Panc1 (cell line): ENCODE data around the gene COL23A1.

ENCODE experiments used
- POLR2AphosphoS5 ChIP-seq: IDR thresholded peaks from 2 replicates; pipeline ENCODE4 v1.6.1; 2012; ENCODE audit warnings: mild to moderate bottlenecking, low read depth, low read length, moderate library complexity
- SIN3A ChIP-seq: IDR thresholded peaks from 2 replicates; pipeline ENCODE4 v1.6.1; 2012; ENCODE audit warnings: low read depth, mild to moderate bottlenecking, low read length, moderate library complexity, borderline replicate concordance; ENCODE audit not compliant: insufficient read depth
- TCF7L2 ChIP-seq: IDR thresholded peaks from 2 replicates; pipeline ENCODE4 v1.6.1; 2011; ENCODE audit warnings: mild to moderate bottlenecking, low read depth, low read length, inconsistent platforms
- TF ChIP-seq, protein P1 (sequence below): fragments of 450-650 bp; IDR thresholded peaks from 2 replicates; pipeline ENCODE4 v1.5.1; 2017; ENCODE audit warnings: mild to moderate bottlenecking
- TF ChIP-seq, protein P2 (sequence below), 2 experiments: IDR thresholded peaks; 2 replicates each; pipeline ENCODE4 v1.6.1; 2011 to 2012; ENCODE audit warnings: low read depth in 2 of 2, control low read depth in 1 of 2, low read length in 1 of 2, mild to moderate bottlenecking in 1 of 2, moderate library complexity in 1 of 2; ENCODE audit not compliant: insufficient read depth in 1 of 2

DNA sequence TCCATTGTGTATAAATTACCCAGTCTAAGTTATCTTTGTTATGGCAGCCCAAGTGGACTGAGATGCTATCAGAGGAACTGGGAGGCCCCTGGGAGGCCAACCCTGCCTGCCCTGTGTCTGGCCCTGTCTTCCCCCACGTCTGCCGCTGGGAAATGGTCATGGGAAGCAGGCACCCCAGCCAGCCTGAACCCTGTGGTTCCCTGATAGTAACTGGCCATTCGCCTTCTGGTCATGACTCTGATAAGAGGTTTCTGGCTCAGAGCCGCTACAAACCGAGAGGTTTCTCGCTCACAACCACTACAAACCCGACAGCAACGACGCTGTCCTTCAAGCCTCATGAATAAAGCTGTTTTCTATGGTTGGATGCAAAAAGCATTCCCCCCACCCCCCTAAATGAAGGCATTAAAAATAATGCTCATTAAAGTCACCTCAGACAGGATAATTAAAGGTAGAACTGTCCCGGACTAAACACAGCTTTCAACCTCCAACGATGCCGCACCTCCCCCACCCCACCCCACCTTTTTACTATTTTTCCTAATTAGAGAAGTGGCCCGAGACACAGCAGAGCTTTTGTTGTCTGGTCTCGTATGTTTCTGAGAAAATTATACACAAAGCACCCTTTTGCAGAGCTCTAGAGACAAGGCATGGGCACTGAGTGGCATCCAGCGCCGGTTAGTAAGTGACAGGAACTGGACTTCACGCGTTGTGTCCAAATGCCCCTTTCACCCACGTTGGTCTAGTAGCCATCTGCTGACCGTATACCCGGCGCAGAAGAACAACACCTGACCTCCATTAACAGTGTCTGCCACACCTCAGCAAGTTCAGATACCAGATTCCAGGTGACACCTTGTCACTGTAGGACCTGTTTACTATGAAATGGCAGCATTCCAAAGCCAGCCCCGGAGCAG is 140.8 kb downstream of the COL23A1 start:
- TF ChIP-seq POLR2AphosphoS5 (no peak), SIN3A (no peak), TCF7L2 (no peak)
- TF ChIP-seq, protein P1, sequence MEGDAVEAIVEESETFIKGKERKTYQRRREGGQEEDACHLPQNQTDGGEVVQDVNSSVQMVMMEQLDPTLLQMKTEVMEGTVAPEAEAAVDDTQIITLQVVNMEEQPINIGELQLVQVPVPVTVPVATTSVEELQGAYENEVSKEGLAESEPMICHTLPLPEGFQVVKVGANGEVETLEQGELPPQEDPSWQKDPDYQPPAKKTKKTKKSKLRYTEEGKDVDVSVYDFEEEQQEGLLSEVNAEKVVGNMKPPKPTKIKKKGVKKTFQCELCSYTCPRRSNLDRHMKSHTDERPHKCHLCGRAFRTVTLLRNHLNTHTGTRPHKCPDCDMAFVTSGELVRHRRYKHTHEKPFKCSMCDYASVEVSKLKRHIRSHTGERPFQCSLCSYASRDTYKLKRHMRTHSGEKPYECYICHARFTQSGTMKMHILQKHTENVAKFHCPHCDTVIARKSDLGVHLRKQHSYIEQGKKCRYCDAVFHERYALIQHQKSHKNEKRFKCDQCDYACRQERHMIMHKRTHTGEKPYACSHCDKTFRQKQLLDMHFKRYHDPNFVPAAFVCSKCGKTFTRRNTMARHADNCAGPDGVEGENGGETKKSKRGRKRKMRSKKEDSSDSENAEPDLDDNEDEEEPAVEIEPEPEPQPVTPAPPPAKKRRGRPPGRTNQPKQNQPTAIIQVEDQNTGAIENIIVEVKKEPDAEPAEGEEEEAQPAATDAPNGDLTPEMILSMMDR = no peak
- TF ChIP-seq, protein P2, sequence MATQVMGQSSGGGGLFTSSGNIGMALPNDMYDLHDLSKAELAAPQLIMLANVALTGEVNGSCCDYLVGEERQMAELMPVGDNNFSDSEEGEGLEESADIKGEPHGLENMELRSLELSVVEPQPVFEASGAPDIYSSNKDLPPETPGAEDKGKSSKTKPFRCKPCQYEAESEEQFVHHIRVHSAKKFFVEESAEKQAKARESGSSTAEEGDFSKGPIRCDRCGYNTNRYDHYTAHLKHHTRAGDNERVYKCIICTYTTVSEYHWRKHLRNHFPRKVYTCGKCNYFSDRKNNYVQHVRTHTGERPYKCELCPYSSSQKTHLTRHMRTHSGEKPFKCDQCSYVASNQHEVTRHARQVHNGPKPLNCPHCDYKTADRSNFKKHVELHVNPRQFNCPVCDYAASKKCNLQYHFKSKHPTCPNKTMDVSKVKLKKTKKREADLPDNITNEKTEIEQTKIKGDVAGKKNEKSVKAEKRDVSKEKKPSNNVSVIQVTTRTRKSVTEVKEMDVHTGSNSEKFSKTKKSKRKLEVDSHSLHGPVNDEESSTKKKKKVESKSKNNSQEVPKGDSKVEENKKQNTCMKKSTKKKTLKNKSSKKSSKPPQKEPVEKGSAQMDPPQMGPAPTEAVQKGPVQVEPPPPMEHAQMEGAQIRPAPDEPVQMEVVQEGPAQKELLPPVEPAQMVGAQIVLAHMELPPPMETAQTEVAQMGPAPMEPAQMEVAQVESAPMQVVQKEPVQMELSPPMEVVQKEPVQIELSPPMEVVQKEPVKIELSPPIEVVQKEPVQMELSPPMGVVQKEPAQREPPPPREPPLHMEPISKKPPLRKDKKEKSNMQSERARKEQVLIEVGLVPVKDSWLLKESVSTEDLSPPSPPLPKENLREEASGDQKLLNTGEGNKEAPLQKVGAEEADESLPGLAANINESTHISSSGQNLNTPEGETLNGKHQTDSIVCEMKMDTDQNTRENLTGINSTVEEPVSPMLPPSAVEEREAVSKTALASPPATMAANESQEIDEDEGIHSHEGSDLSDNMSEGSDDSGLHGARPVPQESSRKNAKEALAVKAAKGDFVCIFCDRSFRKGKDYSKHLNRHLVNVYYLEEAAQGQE (IDR thresholded peaks at IDR 0.05; ENCODE audit: insufficient read depth in 1 of 2, low read depth in 2 of 2, low read length in 1 of 2) = no peak
